Stimulated activated CD8-positive, alpha-beta memory T cell treated with anti-CD3 and anti-CD28 coated beads, Interleukin-15, amount 100 ng/mL, for 48 hours (primary cell): ENCODE data around the gene CPSF2.

ENCODE experiments used
- DNase-seq, 2 donors: peaks; one replicate each; pipeline ENCODE4 v3.0.0-alpha.2; 2020; ENCODE audit warnings: low read depth in 2 of 2

Gene CPSF2

DNA sequence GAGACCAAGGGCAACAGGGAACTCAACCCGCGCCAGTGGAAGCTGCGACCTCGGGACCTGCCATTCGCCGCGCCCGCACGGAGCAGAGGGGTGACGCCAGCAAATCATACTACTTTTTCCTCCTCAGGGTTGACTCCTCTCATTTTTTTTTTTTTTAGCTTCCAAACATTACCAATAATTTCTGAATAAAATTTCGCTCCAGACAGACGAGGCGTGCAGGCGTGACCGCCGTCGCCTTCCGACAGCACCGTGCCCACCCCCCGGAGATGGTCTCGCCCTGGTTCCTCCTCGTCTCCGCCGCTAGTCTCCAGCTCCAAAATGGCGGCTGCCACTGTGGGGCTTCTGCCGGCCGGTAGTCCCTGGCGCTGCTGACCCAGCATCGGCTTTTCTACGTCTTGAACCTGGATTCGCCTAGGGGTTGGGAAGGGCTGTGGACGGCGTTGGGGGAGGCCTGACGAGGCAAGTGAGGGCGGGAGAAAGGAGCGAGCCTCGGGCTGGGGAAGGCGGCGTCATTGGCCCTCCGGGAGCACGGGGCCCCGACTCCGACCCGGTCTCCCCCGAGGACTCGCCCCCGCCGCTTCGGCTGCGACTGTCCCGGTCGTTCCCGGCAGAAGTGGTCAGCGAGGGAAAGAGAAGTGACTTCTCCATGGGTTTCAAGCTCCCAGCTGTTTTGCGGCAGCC, at the start of gene CPSF2, which contains the start of gene NDUFB1:
Gene CPSF2, plus strand, starts transcription at position 300 of the 681 bp plus-strand sequence. CDS start 9,016 bp downstream, outside the sequence.
Gene NDUFB1, minus strand, starts transcription at position 37 of the 681 bp plus-strand sequence. CDS start 4,069 bp downstream, outside the sequence.
- DNase-seq: peak; percentile 68 to 70

DNA sequence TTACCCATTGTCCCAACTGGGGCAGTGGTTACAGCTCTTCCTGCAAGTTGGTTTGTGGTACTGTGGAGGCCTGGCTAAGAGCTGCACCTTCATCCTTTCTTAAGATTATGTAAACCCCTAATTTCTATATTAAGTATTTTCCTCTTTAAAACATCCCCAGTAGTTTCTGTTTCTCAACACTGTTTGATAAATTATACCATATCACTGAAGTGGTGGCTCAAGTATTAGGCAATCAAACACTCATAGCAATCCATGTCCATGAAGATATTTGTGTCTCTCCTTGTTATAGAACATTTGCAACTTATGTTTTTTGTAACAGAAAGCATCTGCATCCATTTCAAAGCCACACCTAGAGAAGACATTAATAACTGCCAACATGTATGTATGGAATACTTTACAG, 47.2 kb upstream of the CPSF2 start:
- DNase-seq: no peak

DNA sequence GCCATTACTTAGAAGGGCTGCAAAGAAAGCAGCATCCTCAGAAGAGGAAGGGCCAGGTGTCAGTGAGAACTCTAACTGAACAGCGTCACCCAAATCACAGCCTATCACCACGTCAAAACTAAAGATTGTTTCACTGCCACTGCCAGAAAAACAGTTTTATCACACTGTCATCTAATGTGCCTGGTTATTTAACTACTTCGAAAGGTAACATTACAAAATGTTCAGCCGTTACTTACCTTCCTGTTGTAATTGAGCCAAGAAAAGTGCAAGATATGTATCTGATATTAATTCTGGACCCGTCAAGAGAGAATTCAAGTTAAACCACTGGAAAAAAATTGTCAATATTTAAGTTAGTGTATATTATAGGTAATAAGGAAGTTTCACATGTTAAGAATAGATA, 33.3 kb upstream of the CPSF2 start:
- DNase-seq: no peak

DNA sequence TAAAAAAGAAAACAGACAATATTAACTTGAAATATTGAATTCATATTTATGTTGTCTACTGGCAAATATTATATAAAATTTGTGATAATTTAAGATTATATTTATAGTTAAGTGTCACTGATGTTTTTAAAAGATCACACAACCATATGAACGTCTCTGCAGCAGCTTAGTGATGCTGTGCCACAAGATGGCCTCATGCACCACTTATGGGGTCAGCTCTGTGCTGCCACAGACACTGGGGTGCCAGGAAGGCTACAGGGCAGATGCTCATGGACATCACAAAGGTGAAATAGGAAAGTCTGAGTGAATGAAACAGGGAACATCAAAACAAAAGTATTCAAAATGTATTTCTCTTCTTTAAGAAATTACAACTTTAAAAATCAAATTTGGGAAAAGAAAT, 28.4 kb upstream of the CPSF2 start:
- no peak for DNase-seq

DNA sequence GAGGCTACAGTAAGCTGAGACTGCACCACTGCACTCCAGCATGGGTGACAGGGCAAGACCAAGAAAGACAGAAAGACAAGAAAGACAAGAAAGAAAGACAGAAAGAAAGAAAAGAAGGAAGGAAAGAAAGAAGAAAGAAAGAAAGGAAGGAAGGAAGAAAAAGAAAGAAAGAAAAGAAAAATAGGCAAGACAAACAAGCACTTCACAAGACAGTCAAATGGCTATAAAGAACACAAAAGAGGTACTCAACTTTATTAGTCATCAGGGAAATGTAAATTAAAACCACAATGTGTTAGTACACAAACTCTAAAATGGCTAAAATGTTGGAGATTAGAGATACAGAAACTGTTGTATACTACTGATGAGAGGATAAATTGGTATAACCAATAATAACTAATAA, 22.0 kb upstream of the CPSF2 start:
- no peak for DNase-seq

DNA sequence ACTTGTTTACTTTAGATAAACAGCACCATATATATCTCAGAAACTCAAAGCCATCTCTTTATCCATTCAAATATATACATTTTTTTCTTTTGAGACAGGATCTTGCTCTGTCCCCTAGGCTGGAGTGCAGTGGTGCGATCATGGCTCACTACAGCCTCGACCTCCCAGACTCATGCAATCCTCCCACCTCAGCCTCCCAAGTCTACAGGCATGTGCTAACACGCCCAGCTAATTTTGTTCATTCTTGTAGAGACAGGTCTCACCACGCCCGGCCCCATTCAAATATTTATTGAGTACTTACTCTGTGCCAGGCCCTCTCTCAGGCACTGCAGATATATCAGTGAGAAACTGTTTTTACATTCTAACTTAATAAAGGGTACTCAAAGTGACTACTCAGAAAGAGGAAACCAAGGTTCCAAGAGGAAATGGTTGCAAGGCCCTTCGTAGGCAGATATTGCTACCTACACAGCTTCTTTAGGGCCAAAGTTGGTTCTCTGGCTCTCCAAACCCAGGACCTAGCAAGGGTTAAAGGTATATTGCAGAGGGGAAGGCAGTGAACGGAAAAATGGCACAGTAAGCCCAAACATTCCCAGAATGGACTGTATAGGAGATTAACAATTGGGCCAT, 18.3 kb upstream of the CPSF2 start:
- DNase-seq: no peak

DNA sequence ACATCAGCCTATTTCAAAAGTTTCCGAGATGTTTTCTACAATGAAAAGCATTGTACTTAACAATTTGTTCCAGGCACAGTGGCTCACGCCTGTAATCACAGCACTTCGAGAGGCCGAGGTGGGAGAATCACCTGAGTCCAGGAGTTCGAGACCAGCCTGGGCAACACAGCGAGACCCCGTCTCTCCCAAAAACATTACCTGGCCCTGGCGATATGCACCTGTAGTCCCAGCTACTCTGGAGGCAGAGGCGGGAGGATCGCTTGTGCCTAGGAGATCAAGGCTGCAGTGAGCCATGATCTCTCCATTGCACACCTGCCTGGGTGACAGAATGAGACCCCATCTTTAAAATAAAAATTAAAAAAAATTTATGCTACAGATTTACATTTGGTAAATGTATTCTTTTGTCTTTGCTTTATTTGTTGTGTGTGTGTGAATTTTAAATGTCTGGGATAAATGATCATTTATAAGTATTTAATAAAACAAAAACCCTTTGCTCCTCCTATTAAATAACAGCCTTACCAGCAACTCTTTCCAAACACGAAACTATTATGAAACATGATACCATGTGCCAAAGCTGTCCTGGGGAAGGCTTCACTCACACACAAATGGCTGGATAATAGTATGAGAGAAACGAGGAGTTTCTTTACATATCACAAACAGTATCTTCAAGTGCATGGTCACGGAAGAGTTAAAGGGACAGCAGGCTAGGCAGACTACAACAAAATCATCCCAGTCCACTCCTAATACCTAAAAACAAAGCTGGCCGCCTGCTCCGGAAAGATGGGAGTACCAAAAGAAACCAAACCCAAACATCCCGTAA, 16.5 kb upstream of the CPSF2 start:
- no peak for DNase-seq

DNA sequence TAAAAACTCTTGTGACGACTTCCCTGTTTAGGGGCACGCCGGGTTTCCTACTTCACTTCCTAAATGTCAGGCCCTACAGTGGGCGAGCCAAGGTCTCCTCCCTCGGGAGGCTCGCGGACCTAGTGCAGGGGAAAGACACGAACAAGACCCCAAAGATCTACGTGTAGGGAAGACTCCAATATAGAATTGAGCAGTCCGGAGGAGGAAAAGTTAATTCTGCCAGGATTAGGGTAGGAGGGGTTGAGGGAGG, 16.0 kb upstream of the CPSF2 start:
- DNase-seq: no peak

DNA sequence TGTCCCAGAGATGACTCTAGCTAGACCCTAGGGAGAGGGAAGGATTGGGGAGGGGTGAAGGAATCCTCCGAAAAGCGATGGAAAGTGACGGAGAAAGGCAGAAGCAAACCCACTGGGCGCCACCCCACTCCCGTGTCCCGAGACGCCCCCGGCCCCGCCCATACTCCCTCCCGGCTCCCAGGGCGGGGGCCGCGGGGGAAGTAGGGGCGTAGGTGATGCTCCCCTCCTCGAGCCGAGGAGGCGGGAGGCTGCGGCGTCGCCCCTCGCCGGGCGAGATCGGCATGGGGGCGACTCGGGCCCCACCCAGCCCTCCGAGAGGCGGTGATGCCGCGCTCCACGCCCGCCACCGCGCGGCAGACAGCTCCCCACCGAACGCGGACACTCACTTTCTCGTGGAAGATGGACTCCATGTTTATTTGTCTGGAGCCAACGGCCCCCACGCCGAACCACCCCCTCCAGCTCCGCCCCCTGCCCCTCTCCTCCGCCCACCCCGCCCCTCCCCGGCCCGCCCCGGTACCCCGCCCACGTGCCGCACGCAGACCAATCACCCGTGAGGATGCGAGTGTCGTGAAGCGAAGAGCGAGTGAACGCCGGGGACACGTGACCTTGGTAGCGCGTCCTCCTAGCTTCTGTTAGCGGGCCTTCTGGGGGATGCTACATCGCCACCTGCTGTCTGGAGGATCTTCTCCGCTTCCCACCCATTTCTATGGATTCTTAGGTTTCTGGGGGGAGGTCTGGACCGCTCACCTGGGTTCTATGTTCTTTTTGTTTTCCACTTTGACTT, 15.4 kb upstream of the CPSF2 start, which contains the start of gene ATXN3:
Gene ATXN3, minus strand, starts transcription at position 440 of the 784 bp plus-strand sequence. Its CDS starts 30 bp downstream, at position 410.
- peak; percentile 93 to 94 for DNase-seq

DNA sequence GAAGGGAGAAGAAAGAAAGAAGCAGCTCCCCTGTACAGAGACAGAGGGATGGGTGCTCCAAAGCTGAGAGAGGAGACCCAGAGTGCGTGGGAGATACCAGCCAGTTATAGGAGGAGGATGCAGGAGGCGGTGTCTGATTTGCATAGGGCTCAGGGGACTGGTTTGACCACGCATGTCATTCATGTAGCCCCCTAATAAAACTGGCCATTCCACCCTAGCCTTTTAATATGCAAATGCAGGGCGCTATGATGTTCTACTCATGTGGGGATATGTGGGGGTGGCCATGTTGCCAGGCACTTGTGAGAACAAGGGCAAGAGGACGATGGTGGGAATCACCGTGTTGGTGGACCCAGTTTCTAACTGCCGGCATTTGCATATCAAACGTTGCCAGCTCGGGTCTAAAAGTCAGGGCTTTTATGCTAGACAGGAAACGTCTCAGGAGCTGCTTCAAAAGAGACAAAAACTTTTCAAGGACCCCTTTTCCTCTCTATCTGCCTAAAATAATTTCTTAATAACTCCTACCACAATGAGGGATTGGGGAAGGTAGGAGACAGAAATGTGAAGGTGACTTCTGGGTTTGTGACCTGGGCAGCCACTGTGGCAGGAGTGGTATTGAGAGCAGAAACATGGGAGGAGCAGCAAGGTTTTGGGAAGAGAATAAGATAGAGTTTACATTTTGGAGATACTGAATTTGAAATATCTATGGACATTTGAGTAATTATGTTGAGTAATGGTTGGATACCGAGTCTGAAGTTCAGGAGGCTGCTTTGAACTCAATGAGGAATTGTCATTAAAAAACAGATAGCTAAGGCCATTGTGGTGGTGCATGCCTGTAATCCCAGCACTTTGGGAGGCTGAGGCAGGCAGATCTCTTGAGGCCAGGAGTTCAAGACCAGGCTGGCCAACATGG, 13.2 kb upstream of the CPSF2 start:
- DNase-seq: no peak

DNA sequence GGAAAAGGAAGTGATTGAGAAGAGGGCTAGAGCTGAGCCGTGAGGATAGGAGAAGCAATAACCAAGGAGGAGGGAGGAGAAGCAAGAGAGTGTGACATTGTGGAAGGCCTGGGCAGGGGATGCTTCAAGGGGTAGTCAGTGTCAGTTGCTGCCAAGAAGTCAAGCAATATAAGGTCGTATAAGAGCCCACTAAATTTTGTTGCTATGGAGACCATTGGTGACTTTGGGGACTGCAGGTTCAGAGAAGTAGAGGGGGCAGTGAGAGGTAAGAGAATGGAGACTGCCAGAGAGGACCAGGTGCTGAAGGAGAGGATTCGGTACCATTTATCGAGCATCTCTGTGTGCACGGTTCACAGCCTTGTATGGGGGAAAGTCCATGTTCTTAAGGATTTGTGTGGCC, 12.3 kb upstream of the CPSF2 start:
- DNase-seq: no peak

DNA sequence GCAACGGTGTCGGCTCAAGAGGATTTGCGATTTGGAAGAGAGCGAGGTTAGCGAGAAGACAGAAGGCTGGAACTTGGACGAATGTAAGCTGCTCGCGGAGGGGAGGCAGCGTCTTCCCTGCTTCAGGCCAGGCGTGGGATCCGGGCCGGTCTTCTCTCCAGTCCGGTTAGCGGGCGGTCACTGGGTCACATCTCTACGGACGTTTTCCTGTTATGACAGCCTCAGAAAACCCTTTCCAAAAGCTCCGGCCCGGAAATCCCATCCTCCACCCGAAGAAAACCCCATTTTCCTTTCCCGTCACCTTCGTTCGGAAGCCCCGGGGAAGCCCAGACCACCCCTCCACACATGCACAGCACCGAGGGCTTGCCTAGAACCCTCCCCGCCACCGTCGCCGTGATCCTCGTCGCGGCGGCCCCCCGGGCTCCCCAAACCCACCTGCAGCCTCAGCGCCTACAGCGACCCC, 531 bp upstream of the CPSF2 start:
- no peak for DNase-seq

DNA sequence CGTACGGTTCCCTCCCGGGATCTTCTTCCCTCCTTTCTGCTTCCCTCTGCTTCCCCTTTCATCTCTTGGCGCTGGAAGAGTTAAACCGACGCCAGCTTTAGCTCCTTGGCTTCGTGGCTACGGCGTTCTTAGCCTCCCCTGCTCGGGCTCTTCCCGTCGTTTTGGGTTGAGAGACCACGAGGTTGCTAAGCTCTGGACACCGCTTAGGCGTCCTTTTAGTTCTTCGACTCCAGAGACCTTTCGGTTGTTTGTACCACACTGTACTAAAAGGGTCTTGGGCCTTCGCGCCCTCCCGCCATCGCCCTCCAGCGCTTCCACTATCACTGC, 545 bp downstream of the CPSF2 start:
- DNase-seq: no peak

DNA sequence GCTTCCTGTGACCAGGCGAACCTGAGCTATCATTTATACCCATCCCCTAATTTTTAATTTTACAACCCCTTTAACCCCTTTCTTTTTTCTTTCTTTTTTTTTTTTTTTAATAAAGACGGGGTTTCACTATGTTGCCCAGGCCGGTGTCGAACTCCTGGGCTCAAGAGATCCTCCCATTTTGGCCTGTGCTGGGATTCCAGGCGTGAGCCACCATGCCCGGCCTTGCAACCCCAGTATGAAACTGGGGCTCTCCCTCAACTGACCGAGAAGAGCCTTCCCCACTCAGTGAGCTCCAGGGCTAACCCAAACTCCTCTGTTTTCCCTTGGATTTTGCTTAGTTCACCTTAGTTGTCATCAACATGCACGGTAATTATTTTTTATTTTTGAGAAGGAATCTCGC, 992 bp downstream of the CPSF2 start:
- DNase-seq: no peak

DNA sequence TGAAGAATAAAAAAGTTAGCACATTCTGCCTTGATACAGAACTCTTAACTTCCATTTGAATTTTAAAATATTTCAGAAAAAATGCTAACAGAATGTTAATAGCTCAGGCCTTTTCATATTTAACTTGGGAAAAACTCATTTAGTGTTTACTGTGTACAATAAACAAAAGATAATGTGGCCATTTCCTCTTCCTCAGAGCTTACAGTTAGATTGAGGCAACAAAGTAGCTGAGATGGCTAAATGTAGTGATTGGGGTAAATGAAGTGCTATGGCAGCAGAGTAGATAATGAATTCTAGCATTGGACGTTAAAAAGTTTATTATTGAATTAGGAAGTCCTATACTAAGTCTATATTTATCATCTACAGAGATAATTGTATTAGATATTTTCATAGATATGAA, 12.7 kb downstream of the CPSF2 start:
- no peak for DNase-seq

DNA sequence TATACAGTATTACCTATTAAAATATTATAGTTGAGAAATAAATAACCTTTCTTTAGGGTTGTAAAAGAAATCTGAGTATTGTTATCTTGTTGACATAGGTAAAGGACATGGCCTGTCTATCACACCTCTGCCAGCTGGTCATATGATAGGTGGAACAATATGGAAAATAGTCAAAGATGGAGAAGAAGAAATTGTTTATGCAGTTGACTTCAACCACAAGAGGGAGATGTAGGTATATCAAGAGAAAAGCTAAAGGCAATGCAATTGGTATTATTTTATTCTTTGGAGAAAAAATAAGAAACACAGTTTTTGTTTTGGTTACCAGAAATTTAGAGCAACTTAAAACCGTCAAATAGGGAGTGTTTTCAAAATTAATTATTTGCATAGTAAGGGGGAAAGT, 13.5 kb downstream of the CPSF2 start:
- no peak for DNase-seq

DNA sequence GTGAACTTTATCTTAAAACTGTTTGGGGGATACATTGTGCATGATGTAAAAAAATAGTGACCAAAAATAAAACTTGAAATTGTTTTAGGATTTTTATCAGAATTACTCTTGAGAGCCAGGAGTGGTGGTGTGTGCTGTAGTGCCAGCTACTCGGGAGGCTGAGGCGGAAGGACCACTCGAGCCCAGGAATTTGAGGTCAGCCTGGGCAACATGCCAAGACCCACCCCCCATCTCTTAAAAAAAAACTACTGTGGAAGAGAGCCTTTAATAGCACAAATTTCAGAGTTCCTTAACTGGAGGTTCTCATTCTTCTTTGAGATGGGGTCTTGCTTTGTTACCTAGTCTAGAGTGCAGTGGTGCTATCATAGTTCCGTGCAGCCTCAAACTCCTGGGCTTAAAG, 21.5 kb downstream of the CPSF2 start:
- no peak for DNase-seq

DNA sequence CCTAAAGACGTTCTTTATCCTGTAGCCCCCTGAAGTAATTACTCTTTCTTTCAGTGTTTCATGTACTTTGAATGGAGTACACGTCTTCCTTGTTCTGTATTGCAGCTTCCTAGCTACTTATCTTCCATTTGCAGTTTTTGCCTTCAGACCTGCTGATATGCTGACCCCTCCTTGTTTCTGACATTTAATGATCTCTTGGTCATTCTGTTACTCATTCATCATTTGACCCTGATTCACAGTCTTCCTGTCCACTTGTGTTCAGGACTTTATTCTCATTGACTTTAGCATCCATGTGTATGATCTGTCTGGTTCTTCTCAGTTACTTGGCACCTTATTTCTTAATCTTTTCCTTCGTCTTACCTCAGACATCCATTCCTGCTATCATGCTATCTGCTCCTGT, 22.2 kb downstream of the CPSF2 start:
- no peak for DNase-seq

DNA sequence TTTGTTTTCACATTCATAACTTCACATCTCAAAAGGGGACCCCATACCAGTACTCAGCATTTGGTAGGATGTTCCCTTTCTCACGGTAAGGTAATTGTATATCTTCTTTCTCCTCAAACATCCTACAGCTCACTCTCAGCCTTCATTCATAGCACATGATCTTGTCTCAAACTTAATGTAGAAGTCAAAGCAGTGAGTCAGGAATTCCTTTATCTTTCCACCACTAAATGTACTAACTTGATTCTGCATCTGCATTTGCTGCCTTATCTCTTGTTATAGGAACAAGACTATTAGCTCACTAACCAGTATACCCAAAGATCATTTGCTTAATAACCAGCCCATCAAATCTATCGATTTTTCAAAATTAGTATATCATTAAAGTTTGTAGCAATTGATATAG, 22.9 kb downstream of the CPSF2 start:
- DNase-seq: no peak

DNA sequence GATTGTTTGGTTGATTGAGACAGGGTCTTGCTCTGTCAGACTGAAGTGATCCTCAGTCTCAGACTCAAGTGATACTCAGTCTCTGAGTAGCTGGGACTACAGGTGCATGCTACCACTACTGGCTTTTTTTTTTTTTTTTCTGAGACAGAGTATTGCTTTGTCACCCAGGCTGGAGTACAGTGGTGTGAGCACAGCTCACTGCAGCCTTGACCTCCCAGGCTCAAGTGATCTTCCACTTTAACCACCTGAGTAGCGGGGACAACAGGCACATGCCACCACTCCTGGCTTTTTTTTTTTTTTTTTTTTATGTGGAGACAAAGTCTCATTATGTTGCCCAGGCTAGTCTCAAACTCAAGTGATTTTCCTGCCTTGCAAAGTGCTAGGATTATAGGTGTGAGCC, 31.8 kb downstream of the CPSF2 start:
- DNase-seq: no peak

DNA sequence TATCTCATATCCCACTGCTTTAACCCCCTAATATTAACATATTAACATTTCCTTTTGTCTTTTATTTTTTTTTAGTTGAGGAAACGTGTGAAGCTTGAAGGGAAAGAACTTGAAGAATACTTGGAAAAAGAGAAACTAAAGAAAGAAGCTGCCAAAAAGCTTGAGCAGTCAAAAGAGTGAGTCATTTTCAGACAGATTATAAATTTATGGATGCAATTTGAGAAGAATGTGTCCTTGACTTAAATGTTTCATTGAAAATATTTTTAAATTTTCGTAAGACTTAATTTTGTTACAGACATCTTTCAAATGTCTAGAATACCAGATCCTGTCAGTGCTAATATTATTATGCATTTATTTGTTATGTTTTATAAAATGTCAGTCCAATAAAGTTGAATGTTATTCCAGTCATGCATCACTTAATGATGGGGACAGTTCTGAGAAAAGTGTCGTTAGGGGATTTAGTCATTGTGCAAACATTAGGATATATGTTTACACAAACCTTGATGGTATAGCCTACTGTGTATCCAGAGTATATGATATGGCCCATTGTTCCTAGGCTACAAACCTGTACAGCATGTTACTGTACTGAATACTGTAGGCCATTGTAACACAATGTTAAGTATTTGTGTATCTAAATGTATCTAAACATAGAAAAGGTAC, 32.6 kb downstream of the CPSF2 start:
- DNase-seq: no peak
